ENCODE data around the gene NT5DC3. TPM values are rescaled to one million over a fixed set of nuclear protein-coding genes. Genes with fewer than 3 reads are reported as not detected.

The NT5DC3 gene
- total RNA-seq, 1 donor = 22.9 TPM

GRCh38 chr12:103806803-103807202 lies 34.2 kb downstream of the NT5DC3 start:
- DNase-seq (ENCODE audit: low read depth) = peak; percentile 76
- TF ChIP-seq, protein P1, sequence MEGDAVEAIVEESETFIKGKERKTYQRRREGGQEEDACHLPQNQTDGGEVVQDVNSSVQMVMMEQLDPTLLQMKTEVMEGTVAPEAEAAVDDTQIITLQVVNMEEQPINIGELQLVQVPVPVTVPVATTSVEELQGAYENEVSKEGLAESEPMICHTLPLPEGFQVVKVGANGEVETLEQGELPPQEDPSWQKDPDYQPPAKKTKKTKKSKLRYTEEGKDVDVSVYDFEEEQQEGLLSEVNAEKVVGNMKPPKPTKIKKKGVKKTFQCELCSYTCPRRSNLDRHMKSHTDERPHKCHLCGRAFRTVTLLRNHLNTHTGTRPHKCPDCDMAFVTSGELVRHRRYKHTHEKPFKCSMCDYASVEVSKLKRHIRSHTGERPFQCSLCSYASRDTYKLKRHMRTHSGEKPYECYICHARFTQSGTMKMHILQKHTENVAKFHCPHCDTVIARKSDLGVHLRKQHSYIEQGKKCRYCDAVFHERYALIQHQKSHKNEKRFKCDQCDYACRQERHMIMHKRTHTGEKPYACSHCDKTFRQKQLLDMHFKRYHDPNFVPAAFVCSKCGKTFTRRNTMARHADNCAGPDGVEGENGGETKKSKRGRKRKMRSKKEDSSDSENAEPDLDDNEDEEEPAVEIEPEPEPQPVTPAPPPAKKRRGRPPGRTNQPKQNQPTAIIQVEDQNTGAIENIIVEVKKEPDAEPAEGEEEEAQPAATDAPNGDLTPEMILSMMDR (IDR thresholded peaks at IDR 0.05; ENCODE audit: insufficient read depth, low read depth, low read length) = no peak

DNA sequence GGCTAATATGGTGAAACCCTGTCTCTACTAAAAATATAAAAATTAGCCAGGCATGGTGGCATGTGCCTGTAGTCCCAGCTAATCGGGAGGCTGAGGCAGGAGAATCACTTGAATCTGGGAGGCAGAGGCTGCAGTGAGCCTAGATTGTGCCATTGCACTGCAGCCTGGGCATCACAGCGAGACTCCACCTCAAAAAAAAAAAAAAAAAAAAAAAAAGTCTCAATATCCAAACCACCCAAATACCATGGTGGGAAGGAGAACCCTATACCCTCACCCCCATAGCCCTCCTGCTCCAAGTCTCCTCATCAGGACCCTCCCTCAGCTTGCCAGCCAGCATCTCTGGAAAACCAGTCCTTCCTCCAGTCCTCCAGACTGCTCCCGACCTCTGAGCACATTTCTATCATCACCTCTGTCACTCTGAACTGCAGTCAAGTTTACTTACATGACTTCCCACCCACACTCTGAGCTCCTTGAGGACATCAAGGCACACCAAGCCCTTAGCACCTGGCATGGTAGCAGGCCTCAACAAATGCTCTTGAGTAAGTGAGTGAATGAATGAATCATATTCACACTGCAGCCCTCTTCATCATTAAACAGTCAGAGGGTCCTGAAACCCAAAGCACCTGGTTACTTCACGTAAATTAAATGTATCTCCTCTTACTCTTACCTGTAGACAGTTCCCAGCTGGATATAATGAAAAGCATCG lies 35.2 kb downstream of the NT5DC3 start:
- H3K4me3 ChIP-seq (ENCODE audit: low read depth, low read length) = no peak overlapping the region
- no peak for DNase-seq (ENCODE audit: low read depth)
- TF ChIP-seq, protein P1 (IDR thresholded peaks at IDR 0.05; ENCODE audit: insufficient read depth, low read depth, low read length) = no peak

More at GRCh38 chr12:103806803-103807202, 34.2 kb downstream of the NT5DC3 start:
- H3K4me3 ChIP-seq (ENCODE audit: low read depth, low read length) = no peak overlapping the region

DNA sequence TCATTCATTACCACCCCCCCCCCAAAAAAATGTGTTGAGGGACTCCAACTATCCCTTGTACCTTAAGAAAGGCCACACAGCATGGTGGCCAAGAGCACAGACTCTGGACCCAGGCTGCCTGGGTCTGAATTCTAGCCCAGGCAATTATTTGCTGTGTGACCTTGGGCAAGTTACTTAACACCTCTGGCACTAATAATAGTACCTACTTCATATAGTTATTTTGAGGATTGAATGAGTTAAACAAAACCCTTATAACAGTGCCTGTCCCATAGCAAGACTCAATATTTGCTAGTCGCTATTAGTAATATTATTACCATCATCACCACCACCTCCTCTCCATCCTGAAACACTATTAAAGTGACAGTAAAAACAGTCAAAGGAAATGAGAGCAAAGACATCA lies 37.2 kb downstream of the NT5DC3 start:
- TF ChIP-seq, protein P1 (IDR thresholded peaks at IDR 0.05; ENCODE audit: insufficient read depth, low read depth, low read length) = no peak
- H3K4me3 ChIP-seq (ENCODE audit: low read depth, low read length) = no peak overlapping the region
- DNase-seq (ENCODE audit: low read depth) = no peak

- no peak for DNase-seq (ENCODE audit: low read depth)
- H3K4me3 ChIP-seq (ENCODE audit: low read depth, low read length) = no peak overlapping the region
- TF ChIP-seq, protein P1 (IDR thresholded peaks at IDR 0.05; ENCODE audit: insufficient read depth, low read depth, low read length) = no peak
Measured at GRCh38 chr12:103802586-103802886, 38.5 kb downstream of the NT5DC3 start.

- H3K4me3 ChIP-seq (ENCODE audit: low read depth, low read length) = no peak overlapping the region
- no peak for DNase-seq (ENCODE audit: low read depth)
- TF ChIP-seq, protein P1 (IDR thresholded peaks at IDR 0.05; ENCODE audit: insufficient read depth, low read depth, low read length) = no peak
Measured at GRCh38 chr12:103801709-103802585, 39.1 kb downstream of the NT5DC3 start.

DNA sequence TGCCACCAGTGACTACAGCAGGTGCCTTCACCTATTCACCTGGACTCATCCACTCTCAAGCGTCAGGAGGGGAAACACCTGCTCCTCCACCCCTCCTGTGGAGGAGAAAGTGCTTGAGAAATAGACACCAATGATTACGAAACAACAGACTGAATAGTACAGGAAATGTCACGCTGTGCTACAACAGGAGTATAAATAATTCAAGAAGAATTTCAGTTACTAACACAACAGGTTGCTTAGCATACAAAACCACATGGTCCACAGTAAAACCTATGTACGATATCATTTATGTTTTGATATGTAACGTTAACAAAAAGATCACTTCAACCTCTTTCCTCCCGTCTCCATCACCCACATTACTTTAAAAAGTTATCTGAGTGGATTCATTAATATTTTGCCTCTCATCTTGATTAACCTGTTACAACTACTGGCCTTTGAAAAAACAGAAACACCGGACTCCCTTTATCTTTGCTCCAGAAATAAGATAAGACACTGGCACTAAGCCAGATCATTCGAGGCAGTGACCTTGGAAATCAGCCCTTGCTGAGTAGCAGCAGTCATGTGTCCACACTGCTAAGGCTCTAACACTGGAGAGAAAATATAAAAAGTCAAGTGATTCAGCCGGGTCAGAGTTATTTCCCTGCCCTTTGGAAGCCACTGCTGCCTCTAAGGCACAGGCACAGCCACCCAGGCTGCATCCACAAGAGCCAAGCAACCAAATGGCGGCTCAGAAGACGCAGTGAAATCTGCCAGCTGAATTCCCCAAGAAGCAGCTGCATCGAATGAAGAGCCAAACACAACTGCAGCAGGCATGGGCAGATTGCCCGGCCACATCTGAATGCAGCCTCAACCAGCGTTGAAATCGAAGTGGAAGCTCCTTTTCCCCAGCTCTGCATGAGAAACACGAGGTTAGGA lies 40.9 kb downstream of the NT5DC3 start:
- DNase-seq (ENCODE audit: low read depth) = peak; percentile 79
- TF ChIP-seq, protein P1 (IDR thresholded peaks at IDR 0.05; ENCODE audit: insufficient read depth, low read depth, low read length) = no peak
- no peak overlapping the region for H3K4me3 ChIP-seq (ENCODE audit: low read depth, low read length)

All from fibroblast of villous mesenchyme (primary cell).